ENCODE data around the gene ITPR1.

The ITPR1 gene

GRCh38 chr3:4467522-4467867, 25.7 kb upstream of the ITPR1 start:
- no peak for TF ChIP-seq MAX (IDR thresholded peaks at IDR 0.05; ENCODE audit: low read depth, low read length)
- TF ChIP-seq POLR2A (IDR thresholded peaks at IDR 0.05; ENCODE audit: extremely low read depth, insufficient read length): no peak
- no peak for TF ChIP-seq MYC (IDR thresholded peaks at IDR 0.05; ENCODE audit: low read depth, low read length)
- TF ChIP-seq CTCF (IDR thresholded peaks at IDR 0.05; ENCODE audit: low read depth, low read length): no peak
- DNase-seq (ENCODE audit: low read depth): no peak
- H3K4me3 ChIP-seq (ENCODE audit: low read depth, low read length): peak overlapping the region; percentile 93

- no peak overlapping the region for H3K4me3 ChIP-seq (ENCODE audit: low read depth, low read length)
- TF ChIP-seq POLR2A (IDR thresholded peaks at IDR 0.05; ENCODE audit: extremely low read depth, insufficient read length): no peak
- no peak for TF ChIP-seq MYC (IDR thresholded peaks at IDR 0.05; ENCODE audit: low read depth, low read length)
- no peak for TF ChIP-seq MAX (IDR thresholded peaks at IDR 0.05; ENCODE audit: low read depth, low read length)
- TF ChIP-seq CTCF (IDR thresholded peaks at IDR 0.05; ENCODE audit: low read depth, low read length): no peak
- no peak for DNase-seq (ENCODE audit: low read depth)
Measured at GRCh38 chr3:4471907-4472306, 21.2 kb upstream of the ITPR1 start.

- H3K4me3 ChIP-seq (ENCODE audit: low read depth, low read length): no peak overlapping the region
- no peak for DNase-seq (ENCODE audit: low read depth)
- TF ChIP-seq MYC (IDR thresholded peaks at IDR 0.05; ENCODE audit: low read depth, low read length) (no peak), POLR2A (IDR thresholded peaks at IDR 0.05; ENCODE audit: extremely low read depth, insufficient read length) (no peak), CTCF (IDR thresholded peaks at IDR 0.05; ENCODE audit: low read depth, low read length) (no peak), MAX (IDR thresholded peaks at IDR 0.05; ENCODE audit: low read depth, low read length) (no peak)
Measured at GRCh38 chr3:4472312-4472711, 20.8 kb upstream of the ITPR1 start.

- H3K4me3 ChIP-seq (ENCODE audit: low read depth, low read length): no peak overlapping the region
- TF ChIP-seq POLR2A (IDR thresholded peaks at IDR 0.05; ENCODE audit: extremely low read depth, insufficient read length) (no peak), MAX (IDR thresholded peaks at IDR 0.05; ENCODE audit: low read depth, low read length) (no peak), MYC (IDR thresholded peaks at IDR 0.05; ENCODE audit: low read depth, low read length) (no peak), CTCF (IDR thresholded peaks at IDR 0.05; ENCODE audit: low read depth, low read length) (no peak)
- DNase-seq (ENCODE audit: low read depth): no peak
Measured at GRCh38 chr3:4472766-4473165, 20.4 kb upstream of the ITPR1 start.

- peak overlapping the region; percentile 34 for H3K4me3 ChIP-seq (ENCODE audit: low read depth, low read length)
- TF ChIP-seq MYC (IDR thresholded peaks at IDR 0.05; ENCODE audit: low read depth, low read length) (peak; percentile 21; the same call in 1 of the 2 replicates), POLR2A (IDR thresholded peaks at IDR 0.05; ENCODE audit: extremely low read depth, insufficient read length) (peak; percentile 14), CTCF (IDR thresholded peaks at IDR 0.05; ENCODE audit: low read depth, low read length) (no peak), MAX (IDR thresholded peaks at IDR 0.05; ENCODE audit: low read depth, low read length) (peak; percentile 40; the same call in 1 of the 2 replicates)
- DNase-seq (ENCODE audit: low read depth): peak; percentile 96
Measured at GRCh38 chr3:4474683-4475490, 18.3 kb upstream of the ITPR1 start.

Measured in NB4 (cell line).